Panc1 (cell line): ENCODE results near the gene OPN5.

Experiments used
- CTCF ChIP-seq: fragments of 450-650 bp; IDR thresholded peaks from 2 replicates; pipeline ENCODE4 v1.5.1; 2017; ENCODE audit warnings: mild to moderate bottlenecking
- POLR2AphosphoS5 ChIP-seq: IDR thresholded peaks from 2 replicates; pipeline ENCODE4 v1.6.1; 2012; ENCODE audit warnings: mild to moderate bottlenecking, low read depth, low read length, moderate library complexity
- TCF7L2 ChIP-seq: IDR thresholded peaks from 2 replicates; pipeline ENCODE4 v1.6.1; 2011; ENCODE audit warnings: mild to moderate bottlenecking, low read depth, low read length, inconsistent platforms
- TF ChIP-seq, protein P1 (sequence below), 2 experiments: IDR thresholded peaks; 2 replicates each; pipeline ENCODE4 v1.6.1; 2011 to 2012; ENCODE audit warnings: low read depth in 2 of 2, control low read depth in 1 of 2, low read length in 1 of 2, mild to moderate bottlenecking in 1 of 2, moderate library complexity in 1 of 2; ENCODE audit not compliant: insufficient read depth in 1 of 2

GRCh38 chr6:47839645-47840044, 57.8 kb downstream of the OPN5 start:
- TF ChIP-seq CTCF = no peak
- TF ChIP-seq, protein P1, sequence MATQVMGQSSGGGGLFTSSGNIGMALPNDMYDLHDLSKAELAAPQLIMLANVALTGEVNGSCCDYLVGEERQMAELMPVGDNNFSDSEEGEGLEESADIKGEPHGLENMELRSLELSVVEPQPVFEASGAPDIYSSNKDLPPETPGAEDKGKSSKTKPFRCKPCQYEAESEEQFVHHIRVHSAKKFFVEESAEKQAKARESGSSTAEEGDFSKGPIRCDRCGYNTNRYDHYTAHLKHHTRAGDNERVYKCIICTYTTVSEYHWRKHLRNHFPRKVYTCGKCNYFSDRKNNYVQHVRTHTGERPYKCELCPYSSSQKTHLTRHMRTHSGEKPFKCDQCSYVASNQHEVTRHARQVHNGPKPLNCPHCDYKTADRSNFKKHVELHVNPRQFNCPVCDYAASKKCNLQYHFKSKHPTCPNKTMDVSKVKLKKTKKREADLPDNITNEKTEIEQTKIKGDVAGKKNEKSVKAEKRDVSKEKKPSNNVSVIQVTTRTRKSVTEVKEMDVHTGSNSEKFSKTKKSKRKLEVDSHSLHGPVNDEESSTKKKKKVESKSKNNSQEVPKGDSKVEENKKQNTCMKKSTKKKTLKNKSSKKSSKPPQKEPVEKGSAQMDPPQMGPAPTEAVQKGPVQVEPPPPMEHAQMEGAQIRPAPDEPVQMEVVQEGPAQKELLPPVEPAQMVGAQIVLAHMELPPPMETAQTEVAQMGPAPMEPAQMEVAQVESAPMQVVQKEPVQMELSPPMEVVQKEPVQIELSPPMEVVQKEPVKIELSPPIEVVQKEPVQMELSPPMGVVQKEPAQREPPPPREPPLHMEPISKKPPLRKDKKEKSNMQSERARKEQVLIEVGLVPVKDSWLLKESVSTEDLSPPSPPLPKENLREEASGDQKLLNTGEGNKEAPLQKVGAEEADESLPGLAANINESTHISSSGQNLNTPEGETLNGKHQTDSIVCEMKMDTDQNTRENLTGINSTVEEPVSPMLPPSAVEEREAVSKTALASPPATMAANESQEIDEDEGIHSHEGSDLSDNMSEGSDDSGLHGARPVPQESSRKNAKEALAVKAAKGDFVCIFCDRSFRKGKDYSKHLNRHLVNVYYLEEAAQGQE (IDR thresholded peaks at IDR 0.05; ENCODE audit: insufficient read depth in 1 of 2, low read depth in 2 of 2, low read length in 1 of 2) = no peak
- no peak for TF ChIP-seq POLR2AphosphoS5
- no peak for TF ChIP-seq TCF7L2
